HG03196 (cell line): Measurements from ENCODE around the gene SLC2A11.

Experiments used
- ATAC-seq: cut with Tn5 transposase; IDR thresholded peaks from one replicate; pipeline ENCODE4 v1.9.1; 2021; ENCODE audit not compliant: unreplicated experiment

Gene SLC2A11

GRCh38 chr22:23832226-23833016 is 25.3 kb upstream of the SLC2A11 start:
- no peak for ATAC-seq

DNA sequence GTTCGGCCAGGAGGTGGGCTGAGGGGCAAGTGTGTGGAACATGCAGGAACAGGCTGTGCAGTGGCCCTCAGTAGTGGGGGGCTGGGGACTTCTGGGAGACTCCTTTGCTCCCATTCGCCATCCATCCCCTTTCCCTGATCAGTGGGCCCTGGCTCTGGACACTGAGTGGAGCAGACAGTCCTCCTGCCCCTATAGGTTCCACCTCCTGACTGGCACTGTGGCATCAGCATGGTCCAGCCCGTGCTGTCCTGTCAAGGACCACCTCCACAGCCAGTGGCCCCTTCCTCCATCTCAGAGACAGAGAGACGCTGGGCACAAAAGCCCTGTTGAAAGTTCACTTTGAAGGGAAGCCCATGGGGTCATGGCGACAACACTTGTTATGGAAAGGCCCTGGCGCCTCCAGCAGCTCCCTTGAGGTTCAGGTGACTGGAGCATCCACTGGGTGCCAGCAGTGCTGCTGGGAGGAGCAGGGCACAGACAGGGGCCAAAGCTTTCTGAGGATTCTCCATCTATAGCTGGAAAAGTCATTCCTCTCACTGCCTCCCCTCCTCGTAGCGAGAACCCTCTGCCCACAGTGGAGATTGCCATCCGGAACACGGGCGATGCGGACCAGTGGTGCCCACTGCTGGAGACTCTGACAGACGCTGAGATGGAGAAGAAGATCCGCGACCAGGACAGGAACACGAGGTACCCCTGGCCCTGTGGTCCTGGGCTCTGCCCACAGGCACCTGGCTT is 24.5 kb upstream of the SLC2A11 start:
- ATAC-seq = no peak

GRCh38 chr22:23833911-23834317 is 23.8 kb upstream of the SLC2A11 start:
- no peak for ATAC-seq

GRCh38 chr22:23834406-23834792 is 23.3 kb upstream of the SLC2A11 start:
- ATAC-seq = no peak

- no peak for ATAC-seq
These were observed 22.7 kb upstream of the SLC2A11 start for GRCh38 chr22:23834793-23835483.

GRCh38 chr22:23835484-23836144 is 22.1 kb upstream of the SLC2A11 start:
- ATAC-seq = no peak

DNA sequence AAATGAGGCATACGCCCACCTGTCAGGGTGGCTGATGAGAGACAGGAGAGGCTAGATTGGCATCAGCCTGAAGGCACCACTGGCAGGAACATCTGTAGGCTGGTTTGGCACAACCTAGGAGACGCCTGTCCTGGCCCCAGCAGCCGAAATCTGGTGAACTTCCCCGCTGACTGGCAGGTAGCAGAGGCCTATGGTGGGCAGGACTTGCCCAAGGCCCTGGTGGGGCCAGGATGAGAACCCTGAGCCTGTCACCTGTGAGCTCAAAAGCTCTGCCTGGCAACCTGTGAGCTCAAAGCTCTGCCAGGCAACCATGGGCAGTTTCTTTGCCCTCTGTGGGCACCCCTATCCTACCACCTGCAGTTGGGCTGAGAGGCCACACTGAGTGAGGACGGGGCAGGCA is 21.4 kb upstream of the SLC2A11 start:
- no peak for ATAC-seq

DNA sequence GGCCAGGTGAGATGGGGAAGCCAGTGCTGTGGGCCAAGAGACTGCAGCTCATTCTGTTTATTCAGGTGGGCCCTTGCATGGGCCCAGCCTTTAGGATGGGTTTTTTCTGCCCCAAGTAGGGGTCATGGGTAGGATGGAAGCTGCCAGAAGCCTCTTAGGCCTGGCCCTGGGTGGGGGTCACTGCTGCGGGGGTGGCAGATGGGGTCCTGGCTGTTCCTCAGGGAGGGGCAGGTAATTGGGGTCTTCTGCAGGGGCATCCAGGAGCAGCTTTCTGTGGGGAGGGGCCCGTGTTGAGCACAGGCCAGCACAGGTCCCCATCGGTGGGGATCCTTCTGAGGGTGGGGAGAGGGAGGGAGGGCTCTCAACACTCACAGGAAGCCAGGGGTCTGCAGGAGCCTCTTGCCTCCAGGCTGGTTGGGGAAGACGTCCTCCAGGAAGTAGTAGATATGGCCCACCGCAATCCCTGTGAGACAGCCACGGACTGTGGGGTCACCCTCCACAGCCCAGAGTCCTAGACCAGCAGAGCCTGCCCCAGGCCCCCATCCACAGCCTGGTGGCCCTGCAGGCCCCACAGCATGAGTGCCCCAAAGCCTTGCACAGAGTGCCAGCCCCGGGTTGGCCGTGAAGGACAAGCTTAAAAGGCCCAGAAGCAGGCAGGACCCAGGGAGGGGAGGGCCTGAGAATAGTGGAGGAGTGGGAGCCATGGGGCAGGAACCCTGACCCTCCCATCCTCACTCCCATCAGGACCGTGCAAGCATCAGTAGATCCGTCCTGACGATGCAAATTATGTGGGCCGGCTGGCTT is 20.8 kb upstream of the SLC2A11 start:
- ATAC-seq = no peak

- no peak for ATAC-seq
These were observed 20.2 kb upstream of the SLC2A11 start for GRCh38 chr22:23837496-23837859.

DNA sequence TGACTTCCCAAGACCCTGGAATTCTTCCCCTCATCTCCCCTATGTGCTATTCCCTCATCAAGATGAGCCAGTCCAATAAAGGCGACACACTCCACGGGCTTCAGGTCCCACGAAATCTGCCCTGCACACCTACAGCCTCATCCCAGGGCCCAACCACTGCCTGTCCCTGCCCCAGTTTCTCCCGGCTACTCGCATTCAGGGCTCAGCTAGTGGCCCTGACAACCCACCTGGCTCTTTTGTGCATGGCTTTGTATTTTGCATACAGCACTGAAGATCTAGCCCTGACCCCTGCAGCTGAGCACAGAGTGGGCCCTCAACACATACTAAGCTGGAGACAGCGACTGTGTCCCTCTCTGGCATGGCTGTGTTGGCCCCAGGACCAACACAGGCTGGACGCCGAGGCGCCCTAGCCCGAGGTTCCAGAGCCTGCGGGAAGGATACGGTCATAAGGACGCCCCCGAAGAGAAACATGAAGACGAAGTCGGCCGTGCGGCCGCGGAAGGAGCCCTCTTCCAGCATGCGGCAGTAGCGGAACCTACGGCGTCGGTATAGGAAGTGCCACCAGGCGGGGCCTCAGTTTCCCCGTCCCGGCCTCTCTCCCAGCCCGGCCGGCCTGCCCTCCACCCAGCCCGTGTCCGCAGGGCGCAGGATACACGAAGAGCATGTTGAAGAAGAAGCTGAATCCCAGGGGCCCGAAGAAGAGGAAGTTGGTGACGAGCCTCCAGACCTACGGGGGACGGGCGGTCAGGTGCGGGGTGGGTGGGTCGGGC is 19.6 kb upstream of the SLC2A11 start:
- ATAC-seq = no peak

- ATAC-seq = peak; percentile 69
These were observed 18.8 kb upstream of the SLC2A11 start, which contains the start of gene DERL3 for GRCh38 chr22:23838681-23839468. Gene DERL3 (minus strand): TSS chr22:23839006. CDS start chr22:23838987, 19 bp downstream.

DNA sequence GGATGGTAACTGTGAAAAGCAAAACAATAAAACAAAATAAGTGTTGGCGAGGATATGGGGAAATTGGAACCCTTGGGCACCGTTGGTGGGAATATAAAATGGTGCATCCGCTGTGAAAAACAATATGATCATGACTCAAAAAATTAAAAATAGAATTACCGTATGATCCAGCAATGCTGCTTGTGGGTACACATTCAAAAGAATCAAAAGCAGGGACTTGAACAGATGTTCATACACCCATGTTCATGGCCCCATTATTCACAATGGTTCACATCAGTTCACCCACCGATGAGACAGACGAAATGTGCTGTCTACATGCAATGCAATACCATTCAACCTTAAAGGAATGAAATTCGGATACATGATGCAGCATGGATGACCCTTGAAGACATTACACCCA is 17.6 kb upstream of the SLC2A11 start:
- ATAC-seq = no peak

DNA sequence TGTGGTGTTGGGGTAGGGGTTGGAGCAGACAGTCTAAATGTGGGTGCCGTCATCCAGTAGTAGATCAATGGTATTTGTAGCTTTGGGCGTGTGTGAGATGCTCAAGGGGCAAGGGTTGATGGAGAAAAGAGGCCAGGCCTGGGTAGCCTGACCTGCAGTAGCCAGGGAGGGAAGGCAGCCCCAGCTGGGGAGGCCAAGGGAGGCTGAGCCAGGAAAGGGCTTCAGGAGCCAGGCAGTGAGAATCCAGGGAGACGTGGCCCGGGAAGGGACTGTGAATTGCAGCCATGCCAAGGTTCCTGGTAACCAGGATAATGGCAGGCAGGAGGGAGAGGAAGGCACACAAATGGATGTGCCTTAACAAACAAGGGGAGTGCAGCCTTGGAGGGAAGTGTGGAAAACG is 16.4 kb upstream of the SLC2A11 start:
- ATAC-seq = no peak

DNA sequence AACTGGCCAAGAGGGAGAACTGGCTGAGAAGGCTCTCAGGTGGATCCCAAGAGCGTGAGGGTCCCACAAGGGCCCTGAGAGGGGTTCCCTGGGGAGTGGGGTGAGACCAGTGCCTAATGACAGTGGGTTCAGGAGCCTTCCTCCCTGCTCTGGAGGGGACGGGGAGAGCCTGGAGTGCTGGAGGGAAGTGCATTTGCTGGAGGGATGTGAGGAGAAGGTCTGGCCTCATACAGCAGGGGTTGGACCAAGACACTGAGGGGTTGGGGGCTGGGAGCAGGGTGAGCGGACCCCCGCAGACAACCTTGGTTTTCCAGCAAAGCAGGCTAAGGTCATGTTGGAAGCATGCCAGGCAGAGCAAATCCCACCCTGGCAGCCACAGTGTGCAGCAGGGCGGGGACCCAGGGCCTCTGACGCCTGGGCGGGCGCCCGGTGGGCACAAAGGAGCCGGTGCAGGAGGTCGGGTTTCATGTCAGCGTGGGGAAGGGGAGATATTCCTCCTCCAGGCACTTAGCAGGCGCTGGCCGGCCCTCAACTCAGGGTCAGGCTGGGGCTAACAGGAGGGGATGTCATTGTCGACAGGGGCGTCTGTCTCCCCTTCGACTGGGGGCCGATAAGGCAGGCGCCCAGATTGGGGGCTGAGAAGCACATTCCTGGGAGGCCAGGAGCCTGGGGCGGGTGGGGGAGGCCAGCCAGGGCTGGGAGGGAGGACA is 15.8 kb upstream of the SLC2A11 start:
- ATAC-seq = no peak

DNA sequence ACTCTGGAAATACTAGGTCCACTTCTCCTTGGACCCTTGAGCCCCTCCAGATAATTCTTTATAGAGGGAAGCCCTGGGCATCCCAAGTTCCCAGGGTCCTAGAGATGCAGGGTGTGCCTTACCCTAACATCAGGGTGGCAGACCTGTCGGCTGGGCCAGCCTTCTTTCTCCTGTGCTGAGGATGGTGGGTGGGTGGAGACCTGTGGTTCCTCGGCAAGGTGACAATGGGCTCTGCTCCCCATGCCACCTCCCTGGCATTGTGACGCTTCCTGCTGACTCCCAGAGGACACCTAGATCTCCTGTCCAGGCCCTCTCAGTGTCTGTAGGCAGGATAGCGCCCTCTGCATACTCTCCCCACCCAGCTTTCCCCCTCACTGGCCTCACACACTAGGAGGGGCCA is 15.1 kb upstream of the SLC2A11 start:
- no peak for ATAC-seq

GRCh38 chr22:23844739-23845202 is 12.9 kb upstream of the SLC2A11 start:
- ATAC-seq = no peak

DNA sequence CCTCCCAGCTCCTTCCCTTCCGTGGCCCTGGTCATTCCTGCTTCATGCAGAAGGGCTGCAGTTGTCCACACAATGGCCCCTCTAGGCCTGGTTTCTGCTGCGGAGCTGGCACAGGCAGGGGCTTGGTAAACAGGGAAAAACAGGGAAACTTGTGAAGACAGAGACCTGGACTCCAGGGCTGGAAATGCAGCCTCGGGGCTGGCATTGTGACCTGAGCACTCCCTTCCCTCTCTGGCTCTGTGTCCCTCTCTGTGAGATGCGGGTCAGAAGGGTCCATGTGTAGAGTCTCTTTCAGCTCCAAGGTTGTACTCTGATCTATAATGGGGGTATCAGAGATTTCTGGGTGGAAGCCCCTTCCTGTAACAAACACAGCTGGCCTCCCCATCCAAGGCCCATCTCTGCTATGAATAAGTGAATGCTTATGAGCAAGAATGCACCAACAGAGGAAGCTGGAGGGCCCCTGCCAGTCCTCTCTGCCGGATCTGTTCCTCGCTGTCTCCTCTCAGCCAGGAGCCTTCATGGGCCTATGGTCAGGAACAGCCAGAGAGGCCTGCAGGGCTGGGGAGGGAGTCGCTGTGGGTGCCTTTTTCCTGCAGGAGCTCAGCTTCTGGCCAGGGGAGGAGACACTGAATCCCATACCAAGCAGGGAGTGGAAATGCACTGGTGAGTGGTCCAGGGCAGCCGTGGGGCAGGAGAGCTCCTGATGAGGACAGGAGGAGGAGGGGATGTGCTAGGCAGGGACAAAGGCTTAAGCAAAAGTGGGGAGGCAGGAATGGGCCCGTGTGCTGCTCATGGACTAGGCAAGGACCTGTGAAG is 12.2 kb upstream of the SLC2A11 start:
- ATAC-seq = no peak
